Measurements from ENCODE around the gene HOXB5. TPM values are rescaled to one million over a fixed set of nuclear protein-coding genes. Genes with fewer than 3 reads are reported as not detected.

HOXB5 gene
- total RNA-seq, 1 donor from 2014 or later: 30.1 TPM

DNA sequence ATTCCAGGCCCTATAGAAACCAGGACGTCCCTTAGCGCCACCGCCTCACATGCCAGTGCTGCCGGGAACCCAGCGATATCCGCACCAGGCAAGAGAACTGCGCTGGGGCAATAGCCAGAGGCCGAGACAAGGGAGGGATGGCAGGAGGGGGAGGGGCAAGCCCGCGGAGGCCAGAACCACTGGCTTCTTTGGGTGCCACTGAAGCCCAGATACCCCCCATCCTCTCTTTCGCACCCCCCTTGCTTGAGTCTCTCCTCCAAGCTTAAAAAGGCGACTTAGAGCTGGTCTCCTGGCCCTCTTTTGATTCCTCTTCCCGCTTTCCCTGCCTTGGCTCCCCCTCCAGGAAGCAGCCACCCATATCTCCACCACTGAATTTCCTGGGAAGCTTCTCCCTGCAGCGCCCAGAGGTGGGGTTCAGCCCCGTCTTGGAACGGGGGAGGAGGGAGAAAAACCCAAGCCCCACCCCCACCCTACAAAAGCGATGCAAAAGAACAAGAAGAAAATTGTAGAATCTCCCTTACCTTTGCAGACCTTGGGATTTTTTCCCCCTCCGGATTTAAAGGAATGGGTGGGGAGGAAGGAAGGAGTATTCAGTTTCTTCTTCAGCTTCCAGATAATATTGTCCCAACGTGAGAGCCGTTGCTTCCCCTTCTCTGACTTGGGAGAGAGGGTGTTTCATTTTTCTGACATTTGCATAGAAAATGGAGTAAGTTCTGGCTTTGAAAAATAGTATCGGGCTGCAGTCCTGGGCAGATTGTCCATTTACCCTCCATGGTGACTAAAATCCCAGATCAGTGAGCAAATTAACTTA lies 10.6 kb upstream of the HOXB5 start:
- no peak for DNase-seq (ENCODE audit: low spot score)

DNA sequence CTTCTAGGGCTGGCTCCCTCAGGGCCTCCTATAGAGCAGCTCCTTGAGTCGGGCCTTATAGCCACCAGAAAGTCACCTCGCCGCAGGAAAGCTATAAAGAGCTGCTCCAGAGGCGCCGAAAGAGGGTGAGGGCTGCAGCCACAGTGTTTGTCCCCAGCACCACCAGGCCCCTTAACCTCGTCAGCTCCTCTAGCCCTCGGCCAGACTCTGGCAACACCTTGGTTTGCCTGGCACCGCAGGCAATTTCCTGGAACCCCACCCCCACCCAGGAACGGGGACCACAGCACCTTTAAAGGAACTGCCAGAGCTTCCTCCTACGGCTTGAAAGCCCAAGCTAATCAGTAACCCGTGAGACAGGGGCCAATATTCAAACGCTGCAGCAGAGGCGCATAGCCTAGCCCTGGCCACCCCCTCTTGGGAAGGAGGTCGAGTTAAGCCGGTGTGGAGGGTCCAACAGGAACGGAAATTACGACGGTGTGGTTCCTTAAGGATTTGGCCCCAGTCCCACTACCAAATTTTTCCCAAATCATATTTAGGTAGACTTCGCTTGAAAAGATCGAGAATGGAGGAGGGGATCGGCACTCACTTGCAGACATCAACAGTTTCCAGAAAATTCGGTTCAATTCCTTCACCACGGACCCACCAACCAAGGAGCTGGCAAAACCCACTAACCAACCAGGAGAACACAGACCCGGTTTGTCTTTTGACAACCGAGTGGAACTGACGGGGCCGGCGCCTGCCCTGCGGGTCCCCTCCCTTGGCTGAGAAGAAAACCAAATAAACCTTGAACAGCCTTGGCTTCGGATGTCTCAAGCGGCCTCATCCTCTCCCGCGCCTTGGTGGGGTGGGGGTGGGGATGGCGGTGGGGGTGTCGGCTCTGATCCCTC lies 8.2 kb upstream of the HOXB5 start:
- DNase-seq (ENCODE audit: low spot score): no peak

DNA sequence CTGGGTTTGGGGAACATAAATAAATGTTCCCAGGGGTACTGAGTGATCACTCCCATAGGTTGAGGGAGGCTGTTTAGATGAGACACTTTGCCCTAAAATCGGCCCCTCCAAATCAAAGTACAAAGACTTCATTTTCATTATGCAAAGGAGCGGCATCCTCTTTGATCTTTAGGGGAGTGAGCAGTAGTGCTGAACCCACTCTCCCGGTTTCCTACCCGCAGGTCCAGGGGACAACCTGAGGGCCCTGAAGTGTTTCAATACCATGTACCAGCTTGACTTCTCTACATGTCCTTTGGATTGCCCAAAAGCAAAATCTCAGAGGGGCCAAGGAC lies 7.6 kb upstream of the HOXB5 start:
- DNase-seq (ENCODE audit: low spot score): no peak

DNA sequence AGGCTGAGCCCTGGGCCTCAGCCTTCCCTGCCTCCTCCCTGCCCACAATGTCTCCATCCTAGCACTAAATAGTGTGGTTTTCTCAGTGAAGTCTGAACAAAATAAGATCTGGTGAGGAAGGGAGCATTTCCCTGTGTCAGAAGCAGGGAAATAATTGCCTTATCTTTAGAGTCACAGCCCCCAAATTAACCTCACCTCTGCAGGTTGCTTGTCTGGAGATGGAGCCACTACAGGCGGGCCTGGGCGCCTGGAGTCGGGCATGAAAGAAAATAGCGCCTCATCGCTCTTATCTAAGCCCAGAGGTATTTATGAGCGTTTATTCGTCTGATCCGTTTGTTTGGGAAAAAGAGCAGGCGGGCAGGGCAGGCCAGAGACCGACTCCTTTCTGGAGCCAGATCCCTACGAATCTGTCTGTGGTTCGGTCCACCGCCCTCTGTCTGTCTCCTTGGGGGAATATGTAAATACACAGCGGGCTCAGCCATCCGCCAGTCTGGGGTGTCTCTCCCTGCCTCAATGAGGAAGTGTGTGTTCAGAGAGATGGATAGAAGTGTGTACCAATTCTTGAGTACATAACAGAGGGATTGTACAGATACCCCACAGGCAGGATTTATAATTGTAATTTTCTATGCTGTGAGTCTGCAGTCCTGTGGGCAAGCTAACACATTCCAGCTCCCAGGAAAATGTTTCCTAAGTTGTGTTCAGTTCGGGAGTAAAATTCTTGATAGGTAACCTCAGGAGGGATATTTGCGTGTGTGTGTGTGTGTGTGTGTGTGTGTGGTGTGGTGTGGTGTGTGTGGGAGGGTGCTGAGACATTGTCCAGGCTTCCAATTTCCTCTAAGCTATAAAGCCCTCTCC lies 6.9 kb upstream of the HOXB5 start:
- DNase-seq (ENCODE audit: low spot score): no peak

DNA sequence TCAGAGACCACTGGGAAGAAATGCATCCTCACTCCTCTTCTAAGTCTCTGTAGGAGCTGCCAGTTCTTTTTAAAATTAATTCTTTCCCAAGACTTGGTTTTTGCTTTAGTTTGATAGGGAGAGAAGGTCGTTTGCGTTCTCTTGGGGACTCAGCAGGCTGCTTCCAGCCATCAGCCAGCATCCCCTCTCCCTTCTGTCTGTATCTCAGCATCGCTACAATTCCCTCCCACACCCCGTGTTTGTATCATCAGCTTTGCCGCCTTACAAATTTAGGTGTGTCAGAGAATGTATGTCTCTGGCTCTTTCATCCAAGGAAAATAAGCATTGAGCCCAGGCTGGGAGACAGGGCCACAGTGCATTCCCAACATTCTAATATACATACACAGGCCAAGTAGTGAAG lies 5.8 kb upstream of the HOXB5 start:
- no peak for DNase-seq (ENCODE audit: low spot score)

DNA sequence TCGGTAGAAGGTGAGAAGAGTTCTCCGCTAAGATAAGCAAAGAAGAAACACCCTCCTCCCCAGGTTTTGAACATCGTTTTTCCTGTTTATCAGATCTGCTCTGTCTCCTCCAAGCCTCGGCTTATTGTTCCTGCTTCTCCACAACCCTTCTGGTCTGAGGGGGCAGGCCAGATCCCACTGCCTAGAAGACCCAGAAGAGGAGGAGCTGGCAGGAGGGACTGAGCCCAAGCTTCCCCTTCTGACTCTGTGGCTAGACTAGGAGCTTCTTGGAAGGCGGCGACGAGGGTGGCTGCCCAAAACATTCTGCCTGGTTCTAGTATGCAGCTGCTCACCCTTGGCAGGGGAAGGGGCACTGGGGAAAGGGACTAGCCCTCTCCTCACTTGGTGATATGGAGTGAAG lies 5.2 kb upstream of the HOXB5 start:
- no peak for DNase-seq (ENCODE audit: low spot score)

DNA sequence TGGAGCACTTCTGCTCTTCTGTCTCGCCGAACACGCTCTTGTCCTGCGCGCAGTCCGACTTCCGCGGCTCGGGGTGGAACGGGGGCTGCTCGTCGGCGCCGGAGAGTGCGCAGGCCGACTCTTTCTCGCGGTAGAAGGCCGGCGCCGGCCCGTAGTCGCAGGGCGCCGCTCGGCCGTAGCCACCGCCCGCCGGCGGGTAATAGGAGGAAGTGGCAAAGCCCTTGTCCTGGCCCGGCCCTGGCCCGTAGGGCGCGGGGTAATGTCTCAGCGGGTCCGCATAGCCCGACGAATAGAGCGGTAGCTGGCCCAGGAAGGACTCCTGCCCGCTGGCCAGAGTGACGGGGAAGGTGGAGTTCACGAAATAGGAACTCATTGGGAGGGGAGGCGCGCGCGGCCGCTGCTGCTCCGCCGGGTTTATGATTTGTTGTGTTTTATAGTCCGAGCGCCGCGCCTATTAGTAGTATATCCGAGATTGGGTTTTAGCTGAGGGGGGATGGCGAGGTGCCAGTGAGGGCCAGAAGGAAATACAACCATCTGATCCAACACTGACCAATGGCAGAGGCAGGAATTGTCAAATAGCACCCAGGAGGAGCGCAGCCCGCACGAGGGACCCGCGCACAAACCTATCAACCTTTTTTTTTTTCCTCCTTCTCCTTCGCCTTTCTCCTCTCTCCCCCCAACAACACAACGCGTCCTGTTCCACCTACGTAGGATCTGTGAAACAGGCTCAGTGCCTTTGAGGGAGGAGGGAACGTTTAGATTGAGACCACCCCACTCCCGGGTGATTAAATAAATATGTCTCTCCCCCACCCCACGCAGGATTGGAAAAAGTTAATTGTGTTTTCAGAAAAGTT lies 4.4 kb upstream of the HOXB5 start:
- DNase-seq (ENCODE audit: low spot score): peak; percentile 90

DNA sequence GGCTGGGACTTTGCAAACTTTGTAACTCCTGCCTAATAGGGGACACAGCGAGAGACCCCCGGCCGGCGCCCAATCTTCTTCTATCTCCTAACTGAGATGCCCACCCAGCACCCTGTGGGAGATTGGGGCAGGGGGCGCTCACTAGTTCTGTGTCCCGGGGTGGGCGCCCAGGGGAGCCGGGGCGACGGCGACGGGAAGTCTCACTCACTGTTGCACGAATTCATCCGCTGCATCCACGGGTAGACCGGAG lies 3.9 kb upstream of the HOXB5 start:
- DNase-seq (ENCODE audit: low spot score): no peak

DNA sequence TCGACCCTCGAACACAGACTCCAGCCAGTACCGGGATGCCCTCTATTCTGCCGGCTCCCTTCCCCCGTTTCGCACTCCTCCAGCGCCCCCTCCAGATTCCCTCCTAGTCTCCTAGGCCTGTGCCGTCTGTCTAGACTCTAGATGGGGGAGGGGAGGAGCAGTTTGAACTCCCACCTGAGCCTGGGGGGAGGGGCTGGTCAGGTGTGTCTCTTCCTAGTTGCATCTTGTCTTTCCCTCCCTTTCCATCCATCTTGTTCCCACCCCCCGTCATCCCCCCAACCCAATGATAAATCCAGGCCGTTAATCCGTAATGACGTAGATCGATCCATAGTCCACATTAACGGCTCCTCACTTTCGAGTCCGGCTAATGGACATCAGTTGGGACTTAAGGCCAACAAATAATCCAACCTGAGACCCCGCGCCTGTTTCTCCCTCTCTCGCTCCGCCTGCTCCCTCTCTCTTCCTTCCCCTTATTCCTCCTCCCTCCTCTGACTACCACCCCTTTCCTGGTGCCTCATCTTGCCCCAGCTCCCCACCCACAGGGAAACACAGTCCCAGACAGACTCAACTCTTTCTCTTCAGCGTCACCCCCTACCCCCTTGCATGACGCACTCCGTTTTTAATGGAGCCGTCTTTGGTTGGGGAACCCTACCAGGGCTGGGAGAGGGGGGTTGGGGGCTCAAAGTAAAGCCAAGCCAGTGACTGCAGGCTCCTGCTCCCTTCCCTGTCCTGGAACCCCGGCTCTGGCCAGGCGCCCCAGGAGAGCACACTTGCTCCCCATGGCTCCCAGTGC lies 3.4 kb upstream of the HOXB5 start:
- DNase-seq (ENCODE audit: low spot score): no peak

DNA sequence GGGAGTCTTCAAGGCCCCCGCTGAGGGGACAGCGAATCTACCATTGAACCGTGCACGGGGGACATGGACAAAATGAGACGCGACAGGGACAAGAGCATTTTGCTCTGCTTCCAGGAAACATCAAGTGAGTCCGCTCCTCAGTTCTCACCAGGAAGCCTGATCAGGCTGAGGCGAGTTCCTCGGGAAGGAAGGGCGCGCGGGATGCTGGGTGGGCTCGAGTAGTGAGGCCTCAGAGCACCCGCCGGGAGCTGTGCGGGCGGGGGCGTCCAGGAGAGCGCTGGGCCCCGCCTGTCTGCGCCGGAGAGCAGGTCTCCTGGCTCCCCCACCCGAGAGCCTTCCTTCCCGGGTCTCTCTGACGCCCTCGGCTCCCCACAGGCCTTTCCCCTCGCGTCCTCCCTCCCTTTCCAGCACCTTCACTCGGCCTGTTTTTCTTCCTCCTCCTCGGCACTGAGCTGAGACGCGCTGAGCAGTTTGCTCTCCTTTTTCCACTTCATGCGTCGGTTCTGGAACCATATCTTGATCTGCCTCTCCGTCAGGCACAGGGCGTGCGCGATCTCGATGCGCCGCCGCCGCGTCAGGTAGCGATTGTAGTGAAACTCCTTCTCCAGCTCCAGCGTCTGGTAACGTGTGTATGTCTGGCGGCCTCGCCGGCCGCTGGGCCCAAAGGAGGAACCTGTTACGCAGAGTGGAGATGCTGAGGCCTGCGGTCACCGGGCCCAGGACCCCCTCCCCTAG lies 2.6 kb upstream of the HOXB5 start:
- DNase-seq (ENCODE audit: low spot score): peak; percentile 55

DNA sequence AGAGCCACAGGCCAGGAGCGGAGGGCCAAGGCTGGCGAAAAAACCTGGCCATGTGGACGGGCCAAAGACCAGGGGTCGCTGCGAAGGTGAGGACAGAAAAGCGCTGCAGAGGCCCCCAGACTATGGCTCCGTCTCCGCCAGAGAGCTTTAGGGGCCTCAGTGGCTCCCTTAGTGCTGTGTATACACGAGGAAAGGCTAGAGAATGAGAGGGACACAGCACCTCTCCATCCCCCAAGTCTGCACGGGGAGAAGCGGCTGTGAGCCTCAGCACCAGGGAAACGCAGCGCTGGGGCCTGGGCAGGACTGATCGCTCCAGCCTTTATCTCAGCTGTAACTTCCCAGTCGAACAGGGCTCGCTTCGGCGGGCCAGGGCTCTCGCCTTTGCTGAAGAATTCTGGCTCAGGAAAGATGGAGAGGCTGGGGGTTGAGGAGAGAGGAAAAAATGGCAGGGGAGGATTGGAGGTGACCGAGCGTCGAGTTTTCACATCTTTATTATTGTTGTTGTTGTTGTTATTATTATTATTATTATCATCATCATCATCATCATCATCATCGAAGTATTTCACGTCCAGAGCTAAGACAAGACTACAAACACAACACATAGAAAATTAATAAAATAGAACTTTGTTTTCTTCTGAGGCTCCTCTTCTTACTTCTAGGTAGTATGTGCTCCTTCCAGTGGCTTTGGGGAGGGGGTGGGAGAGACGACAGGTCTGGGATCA lies 1.9 kb upstream of the HOXB5 start:
- DNase-seq (ENCODE audit: low spot score): no peak

DNA sequence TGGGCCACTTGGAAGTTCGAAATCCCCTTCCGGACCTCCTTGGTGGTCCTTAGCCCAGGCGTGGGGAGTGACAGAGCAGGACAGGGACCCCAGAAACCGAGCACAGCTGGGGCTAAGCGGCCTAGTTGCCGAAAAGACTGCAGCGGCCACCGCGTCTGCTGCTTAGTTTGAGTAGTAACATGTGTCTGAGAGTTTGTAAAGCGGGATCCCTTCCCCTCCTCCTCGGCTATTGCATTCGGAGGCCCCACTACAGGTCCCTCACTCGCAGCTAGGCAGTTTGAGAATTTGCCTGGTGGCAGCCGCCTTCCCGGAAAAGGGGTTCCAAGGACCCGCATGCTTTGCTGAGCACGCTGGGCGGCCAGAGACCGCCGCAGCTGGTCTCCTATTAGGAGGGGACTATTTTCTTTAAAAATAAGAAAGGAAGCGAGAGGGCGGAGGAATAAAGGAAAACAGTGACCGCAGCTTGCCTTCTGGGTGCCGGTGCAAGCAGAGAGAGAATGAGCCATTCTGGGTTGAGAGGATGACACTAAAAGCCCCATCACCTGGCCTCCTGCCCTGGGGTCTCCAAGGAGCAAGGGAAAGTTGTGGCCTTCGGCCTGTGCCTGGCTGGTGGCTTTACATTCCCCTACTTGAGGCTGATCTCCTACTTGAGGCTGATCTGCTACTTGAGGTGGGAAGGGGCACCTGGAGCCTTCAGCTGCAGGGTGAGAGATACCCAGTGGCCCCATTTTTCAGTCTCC lies 1.1 kb upstream of the HOXB5 start:
- no peak for DNase-seq (ENCODE audit: low spot score)

DNA sequence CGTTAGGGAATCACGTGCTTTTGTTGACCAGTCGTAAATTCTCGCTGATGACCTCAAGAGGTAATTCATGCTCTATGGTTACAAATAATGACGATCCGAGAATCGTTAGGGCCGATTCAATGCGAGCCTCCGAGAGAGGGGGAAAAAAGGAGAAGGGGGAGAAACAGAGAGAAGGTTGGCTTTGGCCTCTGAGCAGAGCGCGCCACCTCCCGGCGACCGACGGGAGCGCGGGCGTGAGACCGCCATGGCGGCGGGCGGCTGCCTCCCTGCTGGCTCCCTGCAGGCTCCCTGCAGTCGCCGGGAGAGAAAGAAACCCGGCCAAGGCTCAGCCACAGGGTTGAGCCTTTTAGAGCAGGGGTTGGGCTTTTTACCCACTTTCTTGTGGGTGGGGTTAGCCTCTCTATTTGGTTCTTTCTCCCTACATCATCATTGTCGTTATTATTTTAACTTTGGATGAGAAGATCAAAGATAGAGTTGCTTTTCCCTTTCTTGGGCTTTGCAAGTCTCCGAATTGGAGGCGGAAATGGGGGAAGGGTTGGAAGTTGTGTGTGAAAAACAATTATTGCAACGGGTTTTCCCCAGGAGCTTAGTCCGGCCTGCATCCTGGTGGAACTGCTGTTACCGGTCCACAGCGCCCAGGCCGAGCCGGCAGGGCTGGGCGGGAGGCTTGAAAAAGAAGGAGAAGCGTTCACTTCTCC lies 410 bp upstream of the HOXB5 start:
- peak; percentile 85 for DNase-seq (ENCODE audit: low spot score)

DNA sequence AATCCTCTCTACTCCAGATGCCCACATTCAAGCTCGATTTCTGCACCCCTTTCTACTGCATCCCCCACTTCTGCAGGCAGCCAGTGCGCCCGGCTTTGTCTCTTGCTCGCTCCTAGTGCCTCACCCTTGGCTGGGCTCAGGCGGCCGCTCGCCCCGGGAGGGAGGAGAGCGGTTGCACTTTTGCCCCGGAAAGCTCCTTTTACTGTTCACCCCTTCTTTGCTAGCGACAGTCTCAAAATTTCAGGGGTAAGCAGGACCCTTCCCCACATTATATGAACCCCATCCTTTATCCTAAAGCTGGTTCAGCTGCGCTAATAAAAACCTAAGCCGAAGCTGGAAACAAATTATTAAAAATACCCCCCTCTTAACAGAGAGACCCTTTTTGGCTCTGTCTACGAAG lies 1.0 kb downstream of the HOXB5 start:
- DNase-seq (ENCODE audit: low spot score): no peak

DNA sequence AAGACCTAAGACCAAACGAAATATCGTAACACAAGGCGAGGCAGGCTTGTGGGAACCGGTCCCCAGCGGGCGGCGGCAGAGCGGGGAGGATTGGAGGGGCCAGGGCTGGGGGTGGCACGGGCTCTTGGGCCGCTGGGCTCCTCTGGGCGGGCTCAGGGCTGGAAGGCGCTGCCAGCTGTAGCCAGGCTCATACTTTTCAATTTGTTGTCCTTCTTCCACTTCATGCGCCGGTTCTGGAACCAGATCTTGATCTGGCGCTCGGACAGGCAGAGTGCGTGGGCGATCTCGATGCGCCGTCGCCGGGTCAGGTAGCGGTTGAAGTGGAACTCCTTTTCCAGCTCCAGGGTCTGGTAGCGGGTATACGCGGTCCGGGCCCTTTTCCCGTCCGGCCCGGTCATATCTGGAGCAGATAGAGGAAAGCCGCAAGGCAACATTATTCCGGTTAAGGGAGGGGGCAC lies 1.5 kb downstream of the HOXB5 start:
- no peak for DNase-seq (ENCODE audit: low spot score)

DNA sequence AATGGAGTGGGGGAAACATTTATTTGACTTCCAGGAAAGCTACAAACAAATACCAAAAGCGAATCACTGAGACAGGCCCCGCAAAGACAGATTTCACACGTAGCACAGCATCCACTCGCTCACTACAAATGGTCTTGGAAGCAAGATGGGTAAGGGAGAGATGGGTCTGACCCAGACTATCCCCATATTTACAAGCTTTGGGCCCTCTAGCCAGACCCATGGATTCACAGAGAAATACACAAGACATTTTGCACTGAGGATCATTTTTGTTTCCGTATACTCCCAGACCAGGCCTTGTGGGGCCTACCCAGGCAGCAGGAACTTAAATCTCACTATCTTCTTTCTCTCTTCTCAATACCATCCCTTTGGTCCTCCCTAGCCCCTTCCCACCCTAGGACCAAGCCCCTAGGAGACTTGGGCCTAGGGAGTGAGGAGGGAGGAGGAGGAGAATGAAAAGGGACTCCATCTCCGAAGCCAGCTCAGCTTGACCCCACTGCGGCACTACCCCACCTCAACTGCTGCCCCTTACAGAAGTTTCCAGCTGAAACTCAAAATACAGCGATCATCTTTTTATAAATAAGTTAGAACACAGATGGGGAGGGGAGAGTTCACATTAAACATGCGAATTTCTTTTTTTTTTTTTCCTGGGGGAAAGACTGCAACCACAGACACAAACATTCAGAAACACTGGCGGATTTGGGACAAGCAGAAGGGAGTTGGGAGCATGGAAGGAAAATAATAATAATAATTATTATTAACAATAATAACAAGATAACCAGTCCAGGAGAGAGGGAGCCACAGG lies 2.1 kb downstream of the HOXB5 start:
- DNase-seq (ENCODE audit: low spot score): no peak

DNA sequence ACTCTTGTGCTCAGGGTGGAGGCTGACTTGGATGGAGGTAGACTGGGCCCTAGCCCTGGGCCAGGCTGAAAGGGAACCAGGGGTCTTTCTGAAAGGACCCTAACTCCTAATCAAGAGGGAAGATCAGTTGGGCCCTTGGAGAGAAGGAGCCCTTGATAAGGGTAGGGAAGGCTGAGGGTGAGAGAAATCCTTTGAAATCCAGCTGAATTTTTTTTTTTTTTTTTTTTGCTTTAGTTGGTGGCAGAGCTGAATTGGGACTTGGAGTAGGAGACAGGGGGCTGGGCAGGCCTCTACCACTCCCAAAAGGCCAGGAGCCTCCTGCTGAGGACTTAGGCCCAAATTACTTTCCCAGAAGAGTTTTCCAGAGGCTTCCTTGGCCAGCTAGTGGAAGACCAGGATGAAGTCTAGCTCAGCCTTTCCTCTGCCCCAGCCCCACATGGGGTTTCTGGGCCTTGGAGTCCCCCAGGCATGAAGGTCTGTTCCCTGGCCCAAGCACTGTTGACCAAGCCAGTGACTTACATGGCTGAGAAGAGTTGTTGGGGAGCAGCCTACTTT lies 2.9 kb downstream of the HOXB5 start:
- DNase-seq (ENCODE audit: low spot score): no peak
